SU-DHL-6 (cell line): ENCODE results near the gene RIBC2.

Experiments used
- CTCF ChIP-seq: fragments of 200-600 bp; sonication (generic); IDR thresholded peaks from one replicate; pipeline ENCODE4 v1.5.1; 2017; ENCODE audit warnings: antibody characterized with exemption, mild to moderate bottlenecking, low read length, moderate library complexity; ENCODE audit not compliant: insufficient read depth, poor library complexity, severe bottlenecking
- EZH2phosphoT487 ChIP-seq: fragments of 200-600 bp; sonication (generic), shearing (Covaris generic); conservative IDR thresholded peaks from 2 replicates; pipeline ENCODE4 v1.6.1; 2018; ENCODE audit warnings: mild to moderate bottlenecking, antibody characterized with exemption, low read length, moderate library complexity, mixed read lengths

GRCh38 chr22:45452565-45453379, 39.3 kb downstream of the RIBC2 start:
- TF ChIP-seq EZH2phosphoT487 (no peak), CTCF (no peak)
